WTC11 (cell line): ENCODE results near the gene TREM1. TPM values are rescaled to one million over a fixed set of nuclear protein-coding genes. Genes with fewer than 3 reads are reported as not detected.

Source experiments
- AFF4 ChIP-seq: sonication (generic); formaldehyde crosslinking; IDR thresholded peaks from 2 replicates; pipeline ENCODE4 v1.8.1; 2023; ENCODE audit warnings: mild to moderate bottlenecking, missing genetic modification reagents, borderline replicate concordance
- ATF1 ChIP-seq: sonication (generic); formaldehyde crosslinking; IDR thresholded peaks from 2 replicates; pipeline ENCODE4 v1.8.1; 2023; ENCODE audit warnings: mild to moderate bottlenecking, moderate library complexity, missing genetic modification reagents
- ATF3 ChIP-seq: sonication (generic); formaldehyde crosslinking; conservative IDR thresholded peaks from 2 replicates; pipeline ENCODE4 v1.8.1; 2022; ENCODE audit warnings: mild to moderate bottlenecking, missing genetic modification reagents
- ATF6 ChIP-seq: sonication (generic); formaldehyde crosslinking; IDR thresholded peaks from 2 replicates; pipeline ENCODE4 v1.8.1; 2023; ENCODE audit warnings: mild to moderate bottlenecking, missing genetic modification reagents
- CREM ChIP-seq: sonication (generic); formaldehyde crosslinking; IDR thresholded peaks from 2 replicates; pipeline ENCODE4 v1.8.1; 2022; ENCODE audit warnings: mild to moderate bottlenecking, missing genetic modification reagents, moderate library complexity
- FOXK1 ChIP-seq: sonication (generic); formaldehyde crosslinking; IDR thresholded peaks from 2 replicates; pipeline ENCODE4 v1.8.0; 2022; ENCODE audit warnings: mild to moderate bottlenecking, moderate library complexity, missing genetic modification reagents
- IRF1 ChIP-seq: sonication (generic); formaldehyde crosslinking; IDR thresholded peaks from 2 replicates; pipeline ENCODE4 v1.8.0; 2023; ENCODE audit warnings: missing genetic modification reagents
- JUN ChIP-seq: sonication (generic); formaldehyde crosslinking; IDR thresholded peaks from 2 replicates; pipeline ENCODE4 v1.8.0; 2023; ENCODE audit warnings: mild to moderate bottlenecking, missing genetic modification reagents
- KAT7 ChIP-seq: sonication (generic); formaldehyde crosslinking; IDR thresholded peaks from 2 replicates; pipeline ENCODE4 v1.8.1; 2023; ENCODE audit warnings: missing genetic modification reagents, mild to moderate bottlenecking, borderline replicate concordance
- NFATC4 ChIP-seq: fragments of 250-450 bp; sonication (Bioruptor Pico); IDR thresholded peaks from 2 replicates; pipeline ENCODE4 v1.9.0; 2021; ENCODE audit warnings: mild to moderate bottlenecking
- OVOL2 ChIP-seq: fragments of 250-450 bp; sonication (Bioruptor Pico); IDR thresholded peaks from 2 replicates; pipeline ENCODE4 v1.9.0; 2021; ENCODE audit warnings: mild to moderate bottlenecking, borderline replicate concordance
- SP1 ChIP-seq: sonication (generic); formaldehyde crosslinking; conservative IDR thresholded peaks from 2 replicates; pipeline ENCODE4 v1.8.1; 2022; ENCODE audit warnings: missing genetic modification reagents
- TCF7 ChIP-seq: sonication (generic); formaldehyde crosslinking; IDR thresholded peaks from 2 replicates; pipeline ENCODE4 v1.8.0; 2022; ENCODE audit warnings: mild to moderate bottlenecking, low read depth, missing genetic modification reagents, moderate library complexity
- ZNF219 ChIP-seq: sonication (generic); formaldehyde crosslinking; IDR thresholded peaks from 2 replicates; pipeline ENCODE4 v1.8.0; 2023; ENCODE audit warnings: missing genetic modification reagents, mild to moderate bottlenecking, borderline replicate concordance
- total RNA-seq: library from RNA; stranded (reverse); gene quantifications from 3 replicates; pipeline ENCODE4 v1.2.3, GENCODE V29; 2021
- TF ChIP-seq, protein P1 (sequence below): sonication (generic); formaldehyde crosslinking; IDR thresholded peaks from 2 replicates; pipeline ENCODE4 v1.8.1; 2022; ENCODE audit warnings: mild to moderate bottlenecking, moderate library complexity, missing genetic modification reagents
- TF ChIP-seq, protein P2 (sequence below): fragments of 250-450 bp; sonication (Bioruptor Pico); IDR thresholded peaks from 2 replicates; pipeline ENCODE4 v1.9.0; 2021; ENCODE audit warnings: mild to moderate bottlenecking
- TF ChIP-seq, protein P3 (sequence below): sonication (generic); formaldehyde crosslinking; IDR thresholded peaks from 2 replicates; pipeline ENCODE4 v1.8.0; 2022; ENCODE audit warnings: missing genetic modification reagents

The TREM1 gene
- total RNA-seq, 1 experiment from 2014 or later = not detected

DNA sequence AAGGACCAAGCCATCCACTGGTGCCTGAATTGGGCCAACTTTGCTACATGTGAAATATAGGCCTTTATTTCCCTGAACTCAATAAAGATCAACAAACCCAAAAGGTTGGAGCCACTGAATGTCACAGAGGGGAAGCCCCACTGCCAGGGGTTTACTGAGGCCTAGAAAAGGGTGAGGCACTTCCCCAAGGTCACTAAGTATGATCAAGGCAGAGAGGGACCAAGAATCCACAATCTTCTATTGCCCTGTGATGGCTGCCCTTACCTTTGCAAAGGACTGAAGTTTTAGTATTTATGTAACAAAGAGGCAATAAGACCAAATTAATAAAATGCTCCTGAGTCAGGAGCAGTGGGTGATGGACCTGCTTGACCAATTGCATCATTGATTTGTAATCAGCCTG, 18.0 kb downstream of the TREM1 start (continued):
- TF ChIP-seq AFF4 (CRISPR knock-in tag) = no peak
- TF ChIP-seq KAT7 (CRISPR knock-in tag) = no peak
- no peak for TF ChIP-seq CREM
- TF ChIP-seq SP1 (CRISPR knock-in tag) = no peak
- no peak for TF ChIP-seq FOXK1
- no peak for TF ChIP-seq ZNF219 (CRISPR knock-in tag)
- no peak for TF ChIP-seq IRF1
- TF ChIP-seq, protein P1, sequence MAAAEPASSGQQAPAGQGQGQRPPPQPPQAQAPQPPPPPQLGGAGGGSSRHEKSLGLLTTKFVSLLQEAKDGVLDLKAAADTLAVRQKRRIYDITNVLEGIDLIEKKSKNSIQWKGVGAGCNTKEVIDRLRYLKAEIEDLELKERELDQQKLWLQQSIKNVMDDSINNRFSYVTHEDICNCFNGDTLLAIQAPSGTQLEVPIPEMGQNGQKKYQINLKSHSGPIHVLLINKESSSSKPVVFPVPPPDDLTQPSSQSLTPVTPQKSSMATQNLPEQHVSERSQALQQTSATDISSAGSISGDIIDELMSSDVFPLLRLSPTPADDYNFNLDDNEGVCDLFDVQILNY (CRISPR knock-in tag) = no peak
- no peak for TF ChIP-seq ATF6 (CRISPR knock-in tag)
- no peak for TF ChIP-seq OVOL2
- no peak for TF ChIP-seq ATF3 (CRISPR knock-in tag)
- TF ChIP-seq, protein P2, sequence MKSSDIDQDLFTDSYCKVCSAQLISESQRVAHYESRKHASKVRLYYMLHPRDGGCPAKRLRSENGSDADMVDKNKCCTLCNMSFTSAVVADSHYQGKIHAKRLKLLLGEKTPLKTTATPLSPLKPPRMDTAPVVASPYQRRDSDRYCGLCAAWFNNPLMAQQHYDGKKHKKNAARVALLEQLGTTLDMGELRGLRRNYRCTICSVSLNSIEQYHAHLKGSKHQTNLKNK = no peak
- no peak for TF ChIP-seq TCF7 (CRISPR knock-in tag)
- no peak for TF ChIP-seq ATF1 (CRISPR knock-in tag)
- TF ChIP-seq, protein P3, sequence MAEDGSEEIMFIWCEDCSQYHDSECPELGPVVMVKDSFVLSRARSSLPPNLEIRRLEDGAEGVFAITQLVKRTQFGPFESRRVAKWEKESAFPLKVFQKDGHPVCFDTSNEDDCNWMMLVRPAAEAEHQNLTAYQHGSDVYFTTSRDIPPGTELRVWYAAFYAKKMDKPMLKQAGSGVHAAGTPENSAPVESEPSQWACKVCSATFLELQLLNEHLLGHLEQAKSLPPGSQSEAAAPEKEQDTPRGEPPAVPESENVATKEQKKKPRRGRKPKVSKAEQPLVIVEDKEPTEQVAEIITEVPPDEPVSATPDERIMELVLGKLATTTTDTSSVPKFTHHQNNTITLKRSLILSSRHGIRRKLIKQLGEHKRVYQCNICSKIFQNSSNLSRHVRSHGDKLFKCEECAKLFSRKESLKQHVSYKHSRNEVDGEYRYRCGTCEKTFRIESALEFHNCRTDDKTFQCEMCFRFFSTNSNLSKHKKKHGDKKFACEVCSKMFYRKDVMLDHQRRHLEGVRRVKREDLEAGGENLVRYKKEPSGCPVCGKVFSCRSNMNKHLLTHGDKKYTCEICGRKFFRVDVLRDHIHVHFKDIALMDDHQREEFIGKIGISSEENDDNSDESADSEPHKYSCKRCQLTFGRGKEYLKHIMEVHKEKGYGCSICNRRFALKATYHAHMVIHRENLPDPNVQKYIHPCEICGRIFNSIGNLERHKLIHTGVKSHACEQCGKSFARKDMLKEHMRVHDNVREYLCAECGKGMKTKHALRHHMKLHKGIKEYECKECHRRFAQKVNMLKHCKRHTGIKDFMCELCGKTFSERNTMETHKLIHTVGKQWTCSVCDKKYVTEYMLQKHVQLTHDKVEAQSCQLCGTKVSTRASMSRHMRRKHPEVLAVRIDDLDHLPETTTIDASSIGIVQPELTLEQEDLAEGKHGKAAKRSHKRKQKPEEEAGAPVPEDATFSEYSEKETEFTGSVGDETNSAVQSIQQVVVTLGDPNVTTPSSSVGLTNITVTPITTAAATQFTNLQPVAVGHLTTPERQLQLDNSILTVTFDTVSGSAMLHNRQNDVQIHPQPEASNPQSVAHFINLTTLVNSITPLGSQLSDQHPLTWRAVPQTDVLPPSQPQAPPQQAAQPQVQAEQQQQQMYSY (CRISPR knock-in tag) = no peak
- TF ChIP-seq JUN (CRISPR knock-in tag) = no peak
- TF ChIP-seq NFATC4 (CRISPR knock-in tag) = no peak
- TF ChIP-seq, all 79 proteins: peak for 0
